PC-3 (cell line): Measurements from ENCODE around the gene TIE1. TPM values are rescaled to one million over a fixed set of nuclear protein-coding genes. Genes with fewer than 3 reads are reported as not detected.

Source experiments
- ATAC-seq: fragments of 200-7000 bp; cut with Tn5 transposase; 2 replicates; pipeline ENCODE4 v1.9.1; 2020; ENCODE audit warnings: mild to moderate bottlenecking, moderate library complexity
- BruUV-seq: library from RNA; stranded (reverse); fragments of 400-500 nt; replicated peaks from 2 replicates; lab custom pipeline; 2021; lab: Mats Ljungman, UMichigan
- CTCF ChIA-PET: fragments of 300-600 bp; sonication (Branson Sonifier 250); formaldehyde crosslinking; loops from one replicate; lab custom pipeline; 2022; ENCODE audit warnings: antibody characterized with exemption; lab: Charles Lee
- POLR2A ChIA-PET: fragments of 300-600 bp; sonication (Branson Sonifier 250); formaldehyde crosslinking; loops from one replicate; lab custom pipeline; 2022; ENCODE audit warnings: antibody characterized with exemption; ENCODE audit not compliant: unreplicated experiment; lab: Charles Lee
- DNase-seq: peaks from one replicate; pipeline ENCODE4 v3.0.0-alpha.2; 2015
- H2AFZ ChIP-seq: fragments of 300-600 bp; sonication (generic); 2 replicates; pipeline ENCODE4 v1.6.0; 2016; ENCODE audit warnings: antibody characterized with exemption, low read length
- H3F3A ChIP-seq: fragments of 300-600 bp; sonication (generic); one replicate; pipeline ENCODE4 v1.6.0; 2017; ENCODE audit warnings: antibody characterized with exemption, low read length, control low read depth, mild to moderate bottlenecking; ENCODE audit not compliant: unreplicated experiment
- H3K27ac ChIP-seq: fragments of 300-600 bp; sonication (generic); 2 replicates; pipeline ENCODE4 v1.5.1; 2016; ENCODE audit warnings: mild to moderate bottlenecking, low read length
- H3K27me3 ChIP-seq: fragments of 300-600 bp; sonication (generic); 2 replicates; pipeline ENCODE4 v1.6.1; 2016; ENCODE audit warnings: low read length, mixed read lengths
- H3K36me3 ChIP-seq: fragments of 300-600 bp; sonication (generic); 2 replicates; pipeline ENCODE4 v1.6.1; 2016; ENCODE audit warnings: low read depth, mixed run types, low read length, mixed read lengths
- H3K4me1 ChIP-seq: fragments of 300-600 bp; sonication (generic); 2 replicates; pipeline ENCODE4 v1.5.1; 2016; ENCODE audit warnings: low read length; ENCODE audit not compliant: insufficient read depth
- H3K4me2 ChIP-seq: fragments of 300-600 bp; sonication (generic); 2 replicates; pipeline ENCODE4 v1.6.0; 2016; ENCODE audit warnings: low read length
- H3K4me3 ChIP-seq: fragments of 300-600 bp; sonication (generic); 2 replicates; pipeline ENCODE4 v1.5.1; 2016; ENCODE audit warnings: mild to moderate bottlenecking, low read length, mixed read lengths
- H3K79me2 ChIP-seq: fragments of 300-600 bp; sonication (generic); 2 replicates; pipeline ENCODE4 v1.6.1; 2017; ENCODE audit warnings: low read length, mixed read lengths
- H3K9ac ChIP-seq: fragments of 300-600 bp; sonication (generic); 2 replicates; pipeline ENCODE4 v1.6.0; 2016; ENCODE audit warnings: mild to moderate bottlenecking, low read length
- H3K9me2 ChIP-seq: fragments of 300-600 bp; sonication (generic); replicated peaks from 2 replicates; pipeline ENCODE4 v1.6.1; 2016; ENCODE audit warnings: mixed run types, low read length, mixed read lengths
- H3K9me3 ChIP-seq: fragments of 300-600 bp; sonication (generic); 2 replicates; pipeline ENCODE4 v1.6.1; 2016; ENCODE audit warnings: low read length, mixed read lengths
- H4K20me1 ChIP-seq: fragments of 300-600 bp; sonication (generic); 2 replicates; pipeline ENCODE4 v1.6.1; 2016; ENCODE audit warnings: low read length, mixed read lengths
- CTCF ChIP-seq: fragments of 300-600 bp; sonication (generic); conservative IDR thresholded peaks from 2 replicates; pipeline ENCODE4 v1.5.1; 2017; ENCODE audit warnings: antibody characterized with exemption, low read depth, mild to moderate bottlenecking, low read length
- EZH2 ChIP-seq: fragments of 300-600 bp; sonication (generic); IDR thresholded peaks from one replicate; pipeline ENCODE4 v1.6.1; 2017; ENCODE audit warnings: antibody characterized with exemption, mild to moderate bottlenecking, low read length; ENCODE audit not compliant: unreplicated experiment
- EZH2phosphoT487 ChIP-seq: fragments of 300-600 bp; sonication (generic); IDR thresholded peaks from 2 replicates; pipeline ENCODE4 v1.6.1; 2018; ENCODE audit warnings: mild to moderate bottlenecking, antibody characterized with exemption, low read length, borderline replicate concordance
- intact Hi-C: fragments of 100-400 bp; cut with micrococcal nuclease; formaldehyde crosslinking; loops from 2 replicates; pipeline ENCODE4 v1.9.0; 2023
- total RNA-seq: library from RNA; depleted of rRNA; stranded (reverse); fragments of >200 nt; gene quantifications from 2 replicates; pipeline ENCODE4 v1.2.3, GENCODE V29; 2014

The TIE1 gene
- total RNA-seq, 1 experiment from 2014 or later = 1.5 TPM

- CTCF ChIA-PET = no interaction called here
- Histone ChIP-seq H3K4me2 (no peak overlapping the region; the same call in 1 of the 2 replicates), H3K27me3 (no peaks in the 10 kb centered on the region), H3K9me3 (no peaks in the 10 kb centered on the region), H3K4me3 (no peak overlapping the region), H3F3A (no peaks in the 10 kb centered on the region), H3K79me2 (no peaks in the 10 kb centered on the region), H3K27ac (no peak overlapping the region), H3K36me3 (no peaks in the 10 kb centered on the region), H3K9ac (no peak overlapping the region), H2AFZ (peak overlapping the region; percentile 68), H4K20me1 (no peaks in the 10 kb centered on the region), H3K4me1 (peaks cover 8% of the 10 kb centered on the region), H3K9me2 (no peaks in the 10 kb centered on the region)
- TF ChIP-seq CTCF (no peak), EZH2 (no peak), EZH2phosphoT487 (no peak)
- POLR2A ChIA-PET = no interaction called here
- BruUV-seq = no TSS peak
- DNase-seq = peak; percentile 57
- peak; percentile 40 for ATAC-seq
- intact Hi-C loops = no loop called here
These were observed 29.4 kb downstream of the TIE1 start for GRCh38 chr1:43329995-43330751.

DNA sequence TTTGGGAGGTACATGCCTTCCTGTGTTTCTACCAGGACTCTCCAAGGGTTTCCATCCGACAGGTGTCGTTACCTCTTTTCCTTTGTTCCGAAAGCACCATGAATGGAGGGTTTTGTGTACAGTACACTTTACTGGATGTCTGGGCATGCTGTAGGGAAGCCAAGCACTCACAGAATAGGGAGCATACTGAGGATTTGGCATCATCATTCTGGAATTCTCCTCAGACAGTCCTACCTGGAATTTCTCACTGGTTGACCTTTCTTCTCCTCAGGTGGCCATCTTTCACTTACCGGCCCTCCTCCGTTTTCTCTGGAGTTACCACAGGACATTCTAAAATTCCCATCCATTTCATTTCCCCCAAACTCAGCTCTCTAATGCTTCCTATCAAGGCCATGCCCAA lies 30.9 kb downstream of the TIE1 start:
- DNase-seq = no peak
- Histone ChIP-seq H3K27ac (no peak overlapping the region), H3K79me2 (no peaks in the 10 kb centered on the region), H3K4me2 (no peak overlapping the region), H3K4me3 (no peak overlapping the region), H3K27me3 (no peaks in the 10 kb centered on the region), H3K36me3 (no peaks in the 10 kb centered on the region), H4K20me1 (no peaks in the 10 kb centered on the region), H3K4me1 (peaks cover 8% of the 10 kb centered on the region), H3F3A (no peaks in the 10 kb centered on the region), H3K9me2 (no peaks in the 10 kb centered on the region), H3K9me3 (no peaks in the 10 kb centered on the region), H3K9ac (no peak overlapping the region), H2AFZ (no peak overlapping the region)
- intact Hi-C loops = no loop called here
- no TSS peak for BruUV-seq
- POLR2A ChIA-PET = no interaction called here
- TF ChIP-seq EZH2phosphoT487 (no peak), CTCF (no peak), EZH2 (no peak)
- CTCF ChIA-PET = no interaction called here
- ATAC-seq = no peak

DNA sequence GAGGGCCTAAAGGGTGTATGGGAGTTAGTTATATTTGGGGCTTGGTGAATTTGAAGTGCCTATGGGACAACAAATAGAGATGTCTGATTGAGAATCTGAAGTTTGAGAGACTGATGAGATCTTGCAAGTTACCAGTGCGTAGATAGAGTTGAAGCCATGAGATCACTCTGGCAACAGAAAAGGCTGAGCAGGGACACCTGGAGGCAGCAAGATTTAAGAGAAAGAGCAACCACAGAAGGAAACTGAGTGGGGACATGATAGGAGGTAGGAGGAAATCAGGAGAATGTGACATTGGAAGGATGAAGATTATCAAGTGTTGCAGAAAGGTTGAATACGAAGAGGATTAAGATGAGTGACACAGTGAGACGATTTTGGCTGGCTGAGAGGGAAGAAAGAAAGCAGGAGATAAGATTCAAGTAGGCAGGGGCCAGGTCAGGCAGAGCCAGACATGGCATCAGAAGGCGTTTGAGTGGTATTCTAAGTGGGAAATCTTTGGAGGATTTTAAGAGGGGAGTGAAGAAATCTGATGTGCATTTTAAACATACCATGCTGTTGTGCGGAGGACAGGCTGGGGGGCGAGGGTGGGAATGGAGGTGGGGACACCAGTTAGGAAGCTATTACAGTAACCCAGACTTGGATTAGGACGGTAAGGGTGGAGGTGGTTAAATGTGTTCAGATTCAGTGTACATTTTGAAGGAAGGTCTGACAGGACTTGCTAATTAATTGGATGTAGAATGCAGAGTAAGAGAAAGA lies 33.8 kb downstream of the TIE1 start:
- H3K79me2 ChIP-seq = no peaks in the 10 kb centered on the region
- intact Hi-C loops = no loop called here
- ChIA-PET POLR2A (no interaction called here), CTCF (no interaction called here)
- no peak overlapping the region for H3K27ac ChIP-seq
- no peak overlapping the region for H3K4me2 ChIP-seq
- H4K20me1 ChIP-seq = no peaks in the 10 kb centered on the region
- peaks cover 8% of the 10 kb centered on the region for H3K4me1 ChIP-seq
- DNase-seq (no peak), ATAC-seq (no peak)
- no peaks in the 10 kb centered on the region for H3K27me3 ChIP-seq
- H3K9ac ChIP-seq = no peak overlapping the region
- TF ChIP-seq CTCF = no peak
- no peak for TF ChIP-seq EZH2
- TF ChIP-seq EZH2phosphoT487 = no peak
- no TSS peak for BruUV-seq
- no peaks in the 10 kb centered on the region for H3K9me3 ChIP-seq
- H3K4me3 ChIP-seq = no peak overlapping the region
- H3K9me2 ChIP-seq = no peaks in the 10 kb centered on the region
- H3K36me3 ChIP-seq = no peaks in the 10 kb centered on the region
- H2AFZ ChIP-seq = no peak overlapping the region
- no peaks in the 10 kb centered on the region for H3F3A ChIP-seq
